G401.6 (cell line): ENCODE results near the gene SNURF.
"Not testable (repeated sequence)": the region's sequence is repeated elsewhere in the genome, so short reads cannot be mapped to it uniquely, and the experiment has no call there.

Experiments
- FAIRE-seq: peaks from 2 replicates; lab custom pipeline; 2012; peaks lifted over from hg19 to GRCh38; lab: Jason Lieb, UNC

Gene SNURF, protein sequence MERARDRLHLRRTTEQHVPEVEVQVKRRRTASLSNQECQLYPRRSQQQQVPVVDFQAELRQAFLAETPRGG

DNA sequence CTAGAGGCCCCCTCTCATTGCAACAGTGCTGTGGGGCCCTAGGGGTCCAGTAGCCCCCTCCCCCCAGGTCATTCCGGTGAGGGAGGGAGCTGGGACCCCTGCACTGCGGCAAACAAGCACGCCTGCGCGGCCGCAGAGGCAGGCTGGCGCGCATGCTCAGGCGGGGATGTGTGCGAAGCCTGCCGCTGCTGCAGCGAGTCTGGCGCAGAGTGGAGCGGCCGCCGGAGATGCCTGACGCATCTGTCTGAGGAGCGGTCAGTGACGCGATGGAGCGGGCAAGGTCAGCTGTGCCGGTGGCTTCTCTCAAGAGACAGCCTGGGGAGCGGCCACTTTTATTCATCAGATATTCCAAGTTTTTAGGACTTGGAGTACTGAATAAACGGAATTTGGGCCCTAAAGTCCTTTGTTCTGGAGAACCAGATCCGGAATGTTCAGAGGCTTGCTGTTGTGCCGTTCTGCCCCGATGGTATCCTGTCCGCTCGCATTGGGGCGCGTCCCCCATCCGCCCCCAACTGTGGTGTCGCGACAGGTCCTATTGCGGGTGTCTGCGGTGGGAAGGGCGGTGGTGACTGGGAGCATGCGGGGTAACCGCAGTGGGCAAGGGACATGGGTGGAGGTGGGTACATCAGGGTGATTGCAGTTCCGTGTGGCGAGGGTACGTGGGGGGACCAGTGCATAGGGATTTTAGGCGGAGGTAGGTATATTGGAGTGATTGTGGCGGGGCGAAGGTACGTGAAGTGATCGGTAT lies at the start of gene SNURF, which contains the start of gene SNRPN:
TSS of gene SNURF (plus strand) at position 205 of the 748 bp plus-strand sequence. CDS start at position 267, 62 bp downstream.
TSS of gene SNRPN (plus strand) at position 205 of the 748 bp plus-strand sequence. CDS start 19,467 bp downstream, outside the sequence.
- no peak for FAIRE-seq

DNA sequence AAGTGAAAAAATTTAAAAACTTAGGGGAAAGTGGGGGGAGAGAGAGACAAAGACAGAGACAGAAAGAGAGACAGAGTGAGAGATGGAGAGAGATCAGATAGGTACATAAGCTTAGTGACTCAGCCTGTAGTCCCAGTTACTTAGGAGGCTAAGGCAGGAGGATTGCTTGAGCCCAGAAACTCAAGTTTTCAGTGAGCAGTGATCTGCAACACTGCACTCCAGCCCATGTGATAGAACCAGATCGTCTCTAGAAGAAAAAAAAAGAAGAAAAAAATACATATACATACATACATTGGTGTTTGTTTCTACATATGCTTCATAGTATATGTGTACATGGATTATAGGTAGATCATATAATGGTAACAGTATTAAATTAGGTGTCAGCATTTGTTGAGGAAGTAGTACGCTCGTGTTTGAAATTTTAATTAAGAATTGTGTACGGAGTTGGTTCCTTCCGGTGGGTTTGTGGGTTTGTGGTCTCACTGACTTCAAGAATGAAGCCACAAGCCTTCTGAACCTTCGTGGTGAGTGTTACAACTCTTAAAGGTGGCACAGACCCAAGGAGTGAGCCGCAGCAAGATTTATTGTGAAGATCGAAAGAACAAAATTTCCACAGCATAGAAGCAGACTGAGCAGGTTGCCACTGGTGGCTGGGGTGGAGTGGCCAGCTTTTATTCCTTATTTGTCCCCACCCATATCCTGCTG lies 38.3 kb upstream of the SNURF start:
- no peak for FAIRE-seq

DNA sequence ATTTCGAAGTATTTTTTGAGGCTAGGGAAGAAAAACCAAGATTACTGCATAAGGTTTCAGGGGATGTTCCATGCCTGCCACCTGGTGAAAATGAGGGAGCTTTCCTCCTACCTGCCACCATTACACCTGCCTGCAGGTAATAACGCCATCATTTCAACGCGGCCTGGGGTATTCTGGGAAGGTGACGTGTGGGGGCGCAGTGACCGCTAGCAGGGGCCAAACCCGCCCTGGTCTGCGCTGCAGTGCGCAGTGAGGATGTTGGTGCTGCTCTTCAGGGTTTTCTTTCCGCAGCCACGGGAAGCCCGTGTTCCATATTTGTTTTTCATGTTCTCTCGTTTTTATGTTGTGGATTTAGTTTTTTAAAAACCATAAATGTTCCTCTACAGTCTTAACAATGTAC lies 37.4 kb upstream of the SNURF start:
- no peak for FAIRE-seq

DNA sequence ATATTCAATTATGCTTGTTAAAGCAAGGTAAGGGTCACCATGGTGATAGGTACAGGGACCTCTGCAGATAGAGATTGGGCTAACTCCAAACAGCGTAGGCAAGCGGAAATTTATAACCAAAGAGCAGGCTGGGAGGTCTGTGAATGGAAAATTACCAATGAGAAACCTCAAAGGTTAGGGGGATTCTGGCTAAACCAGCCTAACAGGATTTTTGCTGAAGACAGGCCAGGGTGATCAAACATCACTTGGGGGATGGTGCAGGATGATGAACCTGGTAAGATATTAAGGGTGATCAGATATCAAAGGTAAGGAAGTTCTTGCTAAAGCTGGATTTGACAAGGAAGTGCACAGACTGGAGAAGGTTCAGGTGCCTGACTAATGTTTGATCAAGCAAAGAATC lies 35.3 kb upstream of the SNURF start:
- no peak for FAIRE-seq

DNA sequence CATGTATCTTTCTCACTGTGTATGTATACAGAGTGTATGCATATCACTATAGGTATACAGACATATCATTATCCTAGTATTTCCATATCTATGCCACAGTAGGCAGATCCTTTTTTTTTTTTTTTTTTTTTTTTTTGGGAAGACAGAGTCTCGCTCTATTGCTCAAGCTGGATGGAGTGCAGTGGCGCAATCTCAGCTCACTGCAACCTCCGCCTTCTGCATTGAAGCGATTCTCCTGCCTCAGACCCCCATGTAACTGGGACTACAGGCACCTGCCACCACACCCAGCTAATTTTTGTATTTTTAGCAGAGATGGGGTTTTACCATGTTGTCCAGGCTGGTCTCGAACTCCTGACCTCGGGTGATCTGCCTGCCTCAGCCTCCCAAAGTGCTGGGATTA lies 32.0 kb upstream of the SNURF start:
- FAIRE-seq: not testable (repeated sequence)

DNA sequence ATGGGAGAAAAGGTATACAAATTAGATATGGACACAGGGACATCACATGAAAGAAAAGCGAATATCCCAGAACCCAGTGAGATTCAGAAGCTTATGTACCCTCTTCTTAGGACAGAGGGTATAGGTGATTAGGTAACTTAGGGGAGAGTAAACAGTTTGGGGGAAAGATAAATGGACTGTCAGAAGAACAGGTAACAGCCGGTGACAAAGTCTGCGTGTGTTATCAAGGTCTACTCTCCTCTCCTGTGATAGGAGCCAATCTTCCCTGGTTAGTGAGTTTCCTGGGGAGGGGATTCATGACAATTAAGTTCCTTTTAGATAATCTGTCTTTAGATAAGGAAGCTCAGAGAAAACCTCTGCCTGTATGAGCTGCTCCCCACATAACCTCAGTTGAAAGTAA lies 30.6 kb upstream of the SNURF start:
- no peak for FAIRE-seq

DNA sequence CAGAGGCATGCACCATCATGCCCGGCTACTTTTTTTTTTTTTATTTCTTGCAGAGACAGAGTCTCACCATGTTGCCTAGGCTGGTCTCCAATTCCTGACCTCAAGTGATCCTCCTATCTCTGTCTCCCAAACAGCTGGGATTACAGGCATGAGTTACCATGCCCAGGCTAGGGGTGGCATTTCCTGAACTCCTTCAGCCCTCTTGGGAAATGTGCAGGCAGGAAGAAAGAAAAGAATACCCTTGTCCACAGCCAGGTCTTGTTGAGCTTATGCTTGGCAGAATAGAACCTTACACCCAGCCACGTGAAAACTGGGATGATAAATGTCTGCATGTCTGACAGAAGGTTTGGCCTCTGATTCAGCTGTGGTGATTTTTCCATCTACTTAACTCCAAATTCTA lies 30.2 kb upstream of the SNURF start:
- no peak for FAIRE-seq

DNA sequence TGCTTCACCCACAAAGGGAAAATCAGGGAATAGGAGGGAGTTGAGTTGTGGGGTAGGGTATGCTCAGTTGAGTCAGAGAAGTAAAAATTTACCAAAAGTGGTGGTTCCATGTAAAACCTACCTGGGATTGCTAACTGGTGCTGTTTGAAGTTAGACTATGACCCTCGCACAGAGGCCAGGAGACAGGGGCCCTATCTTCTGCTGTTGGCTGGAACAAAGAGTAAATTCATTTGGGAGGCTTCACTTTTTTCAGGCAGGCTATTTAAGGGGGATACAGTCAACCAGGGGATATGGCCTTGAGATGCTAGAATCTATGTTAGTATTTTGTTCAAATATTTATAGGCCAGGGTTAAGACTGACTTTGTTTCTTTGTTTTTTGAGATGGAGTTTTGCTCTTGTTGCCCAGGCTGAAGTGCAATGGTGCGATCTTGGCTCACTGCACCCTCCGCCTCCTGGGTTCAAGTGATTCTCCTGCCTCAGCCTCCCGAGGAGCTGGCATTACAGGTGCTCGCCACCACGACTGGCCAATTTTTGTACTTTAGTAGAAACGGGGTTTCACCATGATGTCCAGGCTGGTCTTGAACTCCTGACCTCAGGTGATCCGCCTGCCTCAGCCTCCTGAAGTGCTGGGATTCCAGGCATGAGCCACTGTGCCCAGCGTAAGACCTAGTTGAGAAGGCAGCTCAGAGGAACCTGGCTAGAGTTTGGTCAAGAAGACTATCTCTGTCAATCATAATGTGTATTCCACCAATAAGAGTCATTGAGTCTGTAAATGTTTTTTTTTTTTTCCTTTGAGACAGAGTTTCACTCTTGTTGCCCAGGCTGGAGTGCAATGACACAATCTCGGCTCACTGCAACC lies 22.7 kb upstream of the SNURF start:
- not testable (repeated sequence) for FAIRE-seq

DNA sequence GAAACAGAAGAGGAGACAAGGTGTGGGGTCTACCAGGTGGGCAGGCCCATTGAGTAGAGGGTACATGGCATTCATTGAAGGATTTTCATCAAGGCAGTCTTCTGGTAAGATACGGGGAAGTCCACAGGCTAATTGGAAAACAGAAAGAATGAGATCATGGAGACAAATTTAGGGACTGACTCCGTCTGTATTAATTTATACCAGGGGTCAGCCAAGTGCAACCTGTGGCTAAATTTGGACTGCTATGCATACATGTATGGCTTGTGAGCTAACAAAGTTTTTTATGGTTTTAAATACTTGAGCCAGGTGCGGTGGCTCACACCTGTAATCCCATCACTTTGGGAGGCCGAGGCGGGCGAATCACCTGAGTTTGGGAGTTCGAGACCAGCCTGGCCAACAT lies 21.1 kb upstream of the SNURF start:
- FAIRE-seq: no peak

DNA sequence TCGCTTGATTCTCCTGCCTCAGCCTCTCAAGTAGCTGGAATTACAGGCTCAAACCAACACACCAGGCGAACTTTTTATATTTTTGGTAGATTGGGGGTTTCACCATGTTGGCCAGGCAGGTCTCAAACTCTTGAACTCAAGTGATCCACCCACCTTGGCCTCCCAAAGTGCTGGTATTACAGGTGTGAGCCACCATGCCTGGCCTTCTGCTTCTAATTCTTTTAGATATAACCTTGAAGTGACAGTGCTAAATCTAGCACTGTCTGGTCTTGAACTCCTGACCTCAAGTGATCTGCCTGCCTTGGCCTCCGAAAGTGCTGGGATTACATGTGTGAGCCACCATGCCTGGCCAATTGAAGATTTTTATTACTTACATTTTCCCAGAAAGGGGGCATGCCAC lies 16.6 kb upstream of the SNURF start:
- FAIRE-seq: not testable (repeated sequence)

DNA sequence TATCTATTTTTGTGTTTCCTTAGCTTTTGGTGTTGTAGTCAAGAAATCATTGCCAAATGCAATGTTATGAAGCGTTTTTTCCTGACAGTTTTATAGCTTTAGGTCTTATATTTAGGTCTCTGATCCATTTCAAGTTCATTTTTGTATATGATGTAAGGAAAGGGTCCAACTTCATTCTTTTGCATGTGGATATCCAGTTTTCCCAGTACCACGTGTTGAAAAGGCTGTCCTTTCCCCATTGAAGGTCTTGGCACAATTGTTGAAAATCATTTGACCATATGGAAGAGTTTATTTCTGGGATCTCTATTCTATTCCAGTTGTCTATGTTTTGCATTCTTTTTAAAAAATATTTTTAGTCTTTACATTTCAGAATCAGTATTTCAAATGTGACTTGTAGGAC lies 14.6 kb upstream of the SNURF start:
- no peak for FAIRE-seq

DNA sequence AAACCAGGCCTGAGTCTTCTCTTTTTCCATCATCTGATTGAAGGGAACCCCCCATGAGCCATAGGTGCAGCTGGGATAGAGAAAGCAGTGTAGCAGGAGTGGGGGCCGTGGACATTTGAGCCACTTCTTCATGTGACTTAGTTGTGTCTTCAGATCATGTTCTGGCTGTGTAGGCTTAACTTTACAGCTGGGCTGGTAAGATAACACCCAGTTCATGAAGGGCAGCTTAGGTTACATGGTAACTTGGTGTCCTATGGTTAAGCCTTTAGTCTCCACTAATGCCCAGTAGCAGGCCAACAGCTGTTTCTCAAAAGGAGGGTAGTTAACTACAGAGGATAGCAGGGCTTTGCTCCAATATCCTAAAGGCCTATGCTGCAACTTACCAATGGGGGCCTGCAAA lies 11.4 kb upstream of the SNURF start:
- no peak for FAIRE-seq

DNA sequence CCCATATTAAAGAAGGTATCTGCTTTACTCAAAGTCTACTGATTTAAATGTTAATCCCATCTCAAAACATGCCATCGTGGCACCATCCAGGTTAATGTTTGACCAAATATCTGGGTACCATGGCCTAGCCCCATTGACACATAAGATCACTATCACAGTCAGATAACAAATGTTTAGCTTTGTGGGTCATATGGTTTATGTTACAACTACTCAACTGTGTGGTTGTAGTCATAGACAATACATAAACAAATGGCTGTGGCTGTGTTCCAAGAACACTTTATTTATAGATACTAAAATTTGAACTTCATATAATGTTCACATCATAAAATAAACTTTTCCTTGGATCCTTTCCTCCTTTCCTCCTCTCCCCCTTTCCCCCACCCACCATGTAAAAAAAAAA lies 9.8 kb upstream of the SNURF start:
- no peak for FAIRE-seq

DNA sequence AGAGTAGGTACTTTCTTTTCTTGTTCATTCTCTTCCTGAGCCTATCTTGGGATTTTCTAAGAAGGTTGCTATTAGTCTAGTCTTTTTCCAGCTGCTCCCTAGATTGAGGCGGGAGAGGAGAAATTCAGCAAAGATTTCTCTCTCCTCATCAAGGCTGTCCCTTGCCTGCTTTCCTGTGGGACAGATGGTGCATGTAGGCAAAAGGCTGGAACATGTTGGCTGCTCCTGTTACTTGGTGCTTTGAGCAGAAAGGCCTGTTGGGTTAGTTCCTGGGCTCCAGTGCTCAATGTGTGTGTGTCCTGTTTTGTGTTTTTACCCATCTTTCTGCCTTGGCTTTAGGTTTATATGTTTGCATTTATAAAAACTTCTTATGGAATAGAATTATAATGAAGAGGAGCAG lies 9.1 kb upstream of the SNURF start:
- no peak for FAIRE-seq

DNA sequence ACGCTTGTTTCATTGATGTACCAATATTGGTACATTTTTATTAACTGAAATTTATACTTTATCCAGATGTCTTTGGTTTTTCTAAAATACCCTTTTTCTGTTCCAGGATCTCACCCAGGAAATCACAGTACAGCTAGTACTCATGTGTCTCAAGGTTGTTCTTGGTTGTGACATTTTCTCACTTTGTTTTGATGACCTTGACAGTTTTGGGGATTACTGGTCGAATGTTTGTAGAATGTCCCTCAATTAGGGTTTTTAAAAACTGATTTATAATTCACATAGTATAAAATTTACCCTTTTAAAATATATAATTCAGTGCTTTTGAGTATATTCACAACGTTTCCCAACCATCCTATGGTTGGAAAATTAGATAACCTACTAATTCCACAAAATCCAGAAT lies 6.3 kb upstream of the SNURF start:
- no peak for FAIRE-seq

DNA sequence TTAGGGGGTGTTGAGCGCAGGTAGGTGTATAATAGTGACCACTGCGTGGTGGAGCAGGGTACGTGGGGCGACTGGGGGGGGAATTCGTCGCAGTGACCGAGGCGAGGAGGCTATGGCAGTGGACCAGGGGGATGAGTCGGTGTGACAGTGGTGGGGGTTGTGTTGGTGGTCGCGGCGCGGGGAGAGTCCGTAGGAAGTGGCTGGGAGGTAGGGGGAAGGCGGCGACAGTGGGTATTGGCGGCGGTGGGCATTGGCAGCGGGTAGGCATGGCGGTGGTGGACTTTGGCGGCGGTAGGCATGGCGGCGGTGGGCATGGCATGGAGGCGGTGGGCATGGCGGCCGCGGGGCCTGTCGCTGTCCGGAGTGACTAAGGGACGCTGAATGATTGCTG lies 739 bp downstream of the SNURF start:
- FAIRE-seq: no peak

DNA sequence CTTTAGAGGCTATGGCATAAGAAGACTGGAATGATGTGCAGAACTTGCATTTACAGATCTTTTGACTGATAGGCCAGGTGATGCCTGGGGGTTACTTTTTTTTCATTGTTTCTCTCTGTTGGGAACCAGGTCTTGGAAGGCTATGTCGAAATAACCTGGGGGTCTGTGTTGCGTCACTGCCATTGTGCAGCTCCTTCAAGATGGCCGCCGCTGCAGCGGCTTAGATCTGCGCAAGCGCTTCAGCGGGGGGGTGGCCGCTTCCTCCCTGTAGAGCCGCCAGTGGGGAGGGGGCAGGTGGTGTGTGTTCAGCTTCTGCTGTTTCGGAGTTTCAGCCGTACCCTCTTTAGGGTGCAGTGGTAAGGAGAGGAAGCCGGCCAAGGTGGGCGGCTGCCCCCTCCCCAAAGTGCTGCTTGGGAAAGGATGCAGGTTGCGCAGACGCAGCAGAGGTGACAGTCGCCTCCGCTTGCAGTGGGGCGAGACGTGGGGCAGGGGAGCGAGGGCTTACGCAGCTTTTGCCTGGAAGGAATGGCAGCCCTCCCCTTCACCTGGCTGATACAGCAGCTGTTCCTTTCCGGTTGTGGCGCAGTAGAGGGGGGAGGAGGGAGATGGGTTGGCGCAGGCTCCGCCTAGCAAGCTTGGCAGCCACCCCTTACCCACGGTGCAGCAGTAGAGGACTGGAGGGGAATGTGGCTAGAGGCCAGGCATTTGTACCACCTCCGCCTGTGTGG lies 1.5 kb downstream of the SNURF start:
- FAIRE-seq: no peak

DNA sequence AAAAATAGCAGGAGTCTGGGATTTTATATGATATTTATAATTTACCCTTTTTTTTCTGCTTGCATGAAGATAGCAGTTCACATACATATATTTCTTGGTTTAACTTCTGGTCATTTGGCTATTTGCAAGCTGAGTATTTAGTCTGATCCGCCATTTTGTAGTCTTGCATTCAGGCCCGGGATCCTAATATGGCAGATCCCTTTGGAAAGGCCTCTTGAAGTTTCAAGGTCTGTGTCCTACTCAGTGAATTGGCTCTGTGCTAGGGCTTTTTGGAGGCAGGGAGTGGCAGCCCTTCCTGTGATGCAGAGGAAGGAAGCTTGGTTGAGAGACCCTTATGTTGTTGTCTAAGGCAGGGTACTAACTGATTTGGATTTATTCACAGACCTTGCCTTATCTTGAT lies 2.9 kb downstream of the SNURF start:
- no peak for FAIRE-seq

DNA sequence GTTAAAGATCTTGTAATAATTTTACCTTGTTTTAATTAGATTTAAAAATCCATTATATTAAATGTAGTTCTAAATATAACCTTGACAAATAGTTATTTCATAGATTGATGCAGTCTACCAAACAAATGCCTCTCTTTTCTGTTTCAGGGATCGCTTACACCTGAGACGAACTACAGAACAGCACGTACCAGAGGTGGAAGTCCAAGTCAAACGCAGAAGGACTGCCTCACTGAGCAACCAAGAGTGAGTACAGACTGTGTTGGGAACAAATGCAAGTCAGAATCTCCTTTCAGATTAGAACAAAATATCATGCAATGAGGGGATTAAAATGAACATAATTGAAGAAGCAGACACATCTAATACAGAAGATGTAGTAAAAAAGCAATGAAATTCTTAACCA lies 7.2 kb downstream of the SNURF start:
- no peak for FAIRE-seq

DNA sequence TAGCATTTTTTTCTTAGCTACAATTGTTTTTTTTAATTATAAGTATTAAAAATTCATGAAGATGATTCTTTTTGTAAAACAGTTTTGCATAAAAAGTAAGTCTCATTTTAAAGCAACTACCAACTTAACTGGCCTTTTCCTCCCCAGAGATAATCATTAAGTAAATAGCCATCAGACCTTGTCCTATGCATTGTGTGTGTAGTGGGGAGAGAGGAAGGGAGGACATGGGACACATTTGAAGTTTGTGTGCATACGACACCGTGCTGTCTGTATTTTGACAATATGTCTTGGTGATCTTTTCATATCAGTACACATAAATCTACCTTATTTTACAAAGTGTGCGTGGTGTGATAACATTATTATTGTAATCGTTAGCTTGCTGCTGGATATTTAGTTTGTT lies 8.1 kb downstream of the SNURF start:
- FAIRE-seq: no peak

DNA sequence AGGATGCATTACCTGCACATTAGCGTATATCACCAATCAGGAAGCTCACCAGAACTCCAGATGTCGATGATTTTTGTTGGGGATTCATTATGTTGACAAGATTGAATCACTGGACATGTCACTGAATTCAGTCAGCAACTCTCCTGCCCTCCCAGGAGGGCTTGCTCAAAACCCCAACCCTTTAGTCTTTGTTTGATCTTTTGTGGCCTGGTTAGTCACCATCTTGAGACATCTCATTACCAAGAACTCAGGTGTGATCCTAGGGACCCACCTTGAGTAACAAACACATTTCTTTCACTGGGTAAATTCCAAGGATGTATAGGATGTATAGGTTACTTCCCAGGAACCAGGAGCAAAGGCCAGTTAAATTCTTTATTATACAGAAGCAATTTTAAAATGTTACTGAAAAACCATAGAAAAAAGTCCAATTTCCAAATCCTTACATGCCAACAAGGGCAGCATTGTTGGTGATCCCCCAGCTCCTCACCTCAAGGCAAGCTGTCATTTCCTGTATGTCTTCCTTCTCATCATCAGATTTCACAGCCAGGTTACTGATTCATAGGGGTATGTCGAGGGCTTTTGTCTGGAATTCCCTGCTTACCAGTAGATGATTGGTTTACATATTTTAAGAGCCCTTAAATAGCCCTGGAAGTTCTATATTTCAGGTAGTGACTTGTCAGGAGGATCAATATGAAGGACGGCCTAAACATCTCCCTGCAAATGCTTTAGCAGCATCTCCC lies 11.7 kb downstream of the SNURF start:
- no peak for FAIRE-seq
